GM21515 (cell line): ENCODE results near the gene TP73.

Source experiments
- ATAC-seq: cut with Tn5 transposase; IDR thresholded peaks from one replicate; pipeline ENCODE4 v1.9.1; 2021; ENCODE audit not compliant: unreplicated experiment

The TP73 gene

DNA sequence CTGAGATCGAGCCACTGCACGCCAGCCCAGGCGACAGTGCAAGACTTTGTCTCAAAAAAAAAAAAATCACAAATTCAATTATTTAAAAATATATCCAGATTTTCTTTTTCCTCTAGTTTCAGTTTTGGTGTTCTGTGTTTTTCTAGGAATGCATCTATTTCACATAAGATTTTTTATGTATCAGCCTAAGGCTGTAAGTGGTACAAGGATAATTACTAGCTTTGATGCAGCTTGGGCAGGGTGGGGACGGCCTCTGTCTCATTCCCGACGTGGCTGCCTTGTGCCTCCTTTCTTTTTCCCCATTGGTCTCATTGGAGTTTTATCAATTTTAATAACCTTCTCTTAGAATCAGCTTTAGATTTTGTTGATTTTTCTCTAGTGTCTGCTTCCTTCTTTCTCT lies 106.8 kb downstream of the TP73 start:
- ATAC-seq, result no peak

DNA sequence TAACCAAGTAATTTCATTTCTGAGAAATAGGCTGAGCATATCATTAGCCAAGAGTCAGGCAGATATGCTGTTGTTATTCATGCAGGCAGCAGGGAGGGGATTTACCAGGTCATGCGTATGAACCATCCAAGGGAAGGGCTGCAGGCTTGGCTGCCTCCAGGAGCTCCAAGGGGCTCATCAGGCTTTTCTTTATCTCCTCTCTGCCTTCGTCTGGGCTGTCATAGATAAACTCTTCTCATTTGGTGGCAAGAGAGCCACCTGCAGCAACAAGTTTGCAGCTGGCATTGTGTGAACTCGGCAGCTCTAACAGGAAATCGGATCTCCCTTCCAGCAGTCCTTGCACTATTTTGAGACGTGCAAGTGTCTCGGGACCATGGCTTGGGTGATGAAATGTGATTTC lies 107.5 kb downstream of the TP73 start:
- ATAC-seq, result no peak

GRCh38 chr1:3761296-3762010 lies 109.1 kb downstream of the TP73 start:
- no peak for ATAC-seq

GRCh38 chr1:3762151-3762872 lies 110.0 kb downstream of the TP73 start:
- ATAC-seq, result no peak

DNA sequence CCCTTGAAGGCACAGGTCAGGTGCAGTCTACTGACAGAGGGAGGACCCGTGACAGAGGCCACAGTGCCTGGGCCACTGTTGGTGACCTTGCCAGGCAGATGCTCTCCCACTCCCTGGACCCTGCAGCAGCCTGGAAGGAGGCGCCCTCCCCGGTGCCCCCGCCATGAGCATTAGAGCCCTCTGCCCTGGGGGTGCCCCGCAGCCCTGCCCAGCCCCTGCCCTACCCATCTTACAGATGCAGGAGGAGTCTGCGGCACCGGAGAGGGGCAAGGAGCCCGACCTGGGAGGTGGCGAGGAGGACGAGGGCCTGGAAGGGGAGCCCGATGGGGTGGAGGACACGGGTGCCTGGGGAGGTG lies 110.5 kb downstream of the TP73 start:
- no peak for ATAC-seq

DNA sequence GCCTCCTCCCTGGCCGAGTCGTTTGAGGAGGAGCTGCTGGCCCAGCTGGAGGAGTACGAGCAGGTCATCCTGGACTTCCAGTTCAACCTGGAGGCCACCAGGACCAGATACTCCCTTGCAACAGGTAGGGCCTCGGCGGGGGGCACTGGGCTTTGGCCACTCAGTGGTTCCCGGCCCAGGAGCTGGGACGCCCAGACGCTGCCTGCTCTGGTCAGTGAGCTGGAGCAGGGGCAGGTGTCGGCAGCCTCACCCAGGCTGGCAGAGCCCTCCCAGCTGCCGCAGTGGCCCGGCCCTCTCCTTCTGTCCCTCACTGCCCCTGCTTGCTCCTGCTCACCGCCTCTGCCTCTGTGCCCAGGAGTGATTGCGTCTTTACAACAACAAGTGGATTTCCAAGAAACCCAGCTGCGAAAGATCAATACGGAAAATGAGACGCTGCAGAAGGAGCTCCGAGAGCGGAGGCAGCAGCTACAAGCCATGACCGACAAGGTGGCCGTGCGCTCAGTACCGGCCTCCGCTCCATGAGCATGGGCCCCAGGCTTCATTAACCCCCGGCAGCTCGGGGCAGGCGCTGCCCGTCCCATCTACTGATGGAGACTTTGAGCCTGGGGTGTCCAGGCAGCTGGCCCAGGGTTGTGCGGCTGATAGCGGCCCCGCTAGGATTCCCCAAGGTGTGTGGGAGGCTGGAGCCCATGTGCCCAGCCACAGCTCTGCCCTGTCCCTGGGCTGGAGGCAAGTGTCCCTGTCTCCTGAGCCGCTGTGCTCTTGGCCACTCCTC lies 111.2 kb downstream of the TP73 start:
- ATAC-seq, result no peak

DNA sequence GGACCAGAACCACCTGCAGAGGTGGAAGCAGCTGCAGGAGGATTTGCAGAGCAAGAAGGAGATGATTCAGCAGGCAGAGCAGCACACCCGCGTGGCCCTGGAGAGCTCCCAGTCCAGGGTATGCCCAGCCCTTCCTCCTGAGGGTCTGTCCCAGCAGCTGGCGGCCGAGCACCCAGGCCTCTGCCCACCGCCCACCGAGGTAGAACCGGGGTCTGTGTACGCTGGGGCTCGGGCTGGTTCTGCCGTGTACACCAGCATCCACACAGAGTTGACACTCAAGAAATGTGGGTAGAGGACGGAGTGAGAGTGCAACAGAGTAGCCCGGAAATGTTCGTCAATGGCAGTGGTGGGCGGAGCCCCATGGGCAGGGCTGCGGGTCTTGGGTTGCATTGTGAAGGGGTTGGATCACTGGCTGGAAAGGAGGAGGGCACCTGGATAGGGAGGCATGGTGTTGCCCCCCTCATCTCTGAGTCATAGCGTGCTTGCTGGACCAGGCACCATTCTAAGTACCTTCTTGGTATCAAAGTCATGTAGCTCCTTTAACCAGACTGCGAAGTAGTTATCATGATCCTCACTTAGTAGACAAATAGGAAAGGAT lies 115.1 kb downstream of the TP73 start:
- no peak for ATAC-seq

DNA sequence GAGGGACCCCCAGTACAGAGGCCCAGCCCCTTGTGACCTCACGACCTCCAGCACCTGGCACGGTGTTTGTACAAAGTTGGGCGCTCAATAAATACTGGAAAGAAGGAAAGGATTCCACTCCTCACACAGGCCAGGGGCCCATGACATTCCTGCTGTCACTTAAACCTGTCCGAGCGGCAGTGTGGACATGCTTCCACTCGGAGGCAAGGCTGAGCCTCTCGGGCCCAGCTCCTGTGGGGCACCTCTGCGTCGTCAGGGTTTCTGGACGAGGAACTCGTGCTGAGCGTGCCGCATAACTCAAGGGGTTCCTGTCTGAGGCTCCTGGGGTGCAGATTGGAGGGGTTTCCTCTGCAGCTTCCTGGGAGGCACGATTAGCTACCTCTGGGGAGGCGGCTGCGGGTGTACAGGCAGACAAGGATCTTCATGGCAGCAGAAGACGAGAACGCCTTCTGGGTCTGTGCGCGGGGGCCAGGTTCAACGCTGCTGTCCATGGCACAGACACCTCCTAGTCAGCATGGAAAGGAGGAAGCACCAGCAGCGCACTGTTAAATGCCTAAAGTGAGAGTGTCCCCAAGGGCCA lies 116.6 kb downstream of the TP73 start:
- ATAC-seq, result no peak

GRCh38 chr1:3770047-3770765 lies 117.9 kb downstream of the TP73 start:
- no peak for ATAC-seq

- no peak for ATAC-seq
Observed at GRCh38 chr1:3771108-3772026, 119.1 kb downstream of the TP73 start.

- peak; percentile 54 for ATAC-seq
Observed at GRCh38 chr1:3772027-3772714, 119.9 kb downstream of the TP73 start.

DNA sequence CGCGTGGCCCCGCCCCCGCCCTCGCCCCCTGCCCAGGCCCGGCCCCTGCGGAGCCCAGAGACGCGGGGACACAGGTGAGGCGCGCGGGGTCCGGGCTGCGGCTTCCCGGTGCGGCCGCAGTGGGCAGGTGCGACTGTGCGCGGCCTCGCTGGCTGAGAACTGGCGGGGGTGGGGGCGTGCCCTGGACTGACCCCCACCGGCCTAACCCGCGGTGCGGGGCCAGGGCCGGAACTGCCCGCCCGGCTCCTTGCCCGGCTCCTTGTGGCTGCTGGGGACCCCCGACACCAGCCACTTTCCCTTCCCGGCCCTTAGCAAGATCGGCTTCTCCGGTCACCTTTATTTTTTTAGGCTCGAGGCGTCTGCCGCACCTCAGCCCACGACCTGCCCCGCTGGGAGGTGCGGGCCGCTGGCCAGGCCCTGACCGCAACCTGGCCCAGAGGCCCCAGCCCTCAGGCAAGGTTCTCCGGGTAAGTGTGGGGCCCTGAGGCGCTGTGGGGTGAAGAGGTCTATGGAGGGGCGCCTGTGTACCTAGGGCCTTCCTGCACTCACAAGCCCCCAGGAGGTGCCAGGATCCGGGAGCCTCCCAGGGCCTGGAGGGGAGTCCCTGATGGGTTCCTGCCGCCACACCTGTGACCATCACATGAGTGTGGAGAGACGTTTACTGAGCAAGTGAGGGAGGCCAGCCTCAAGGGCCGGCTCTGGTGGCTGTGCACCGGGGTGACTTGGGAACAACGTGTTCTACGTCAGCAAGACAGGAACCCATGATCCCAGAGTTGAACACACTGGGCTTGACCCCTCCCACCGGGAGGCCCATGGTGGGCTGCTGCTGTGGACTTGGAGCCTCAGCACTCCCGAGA lies 120.6 kb downstream of the TP73 start, which contains the start of gene SMIM1:
Gene SMIM1 (plus strand): TSS at position 35 of the 857 bp plus-strand sequence. CDS start 2,625 bp downstream, outside the sequence.
- peak; percentile 20 for ATAC-seq

- ATAC-seq, result no peak
Observed at GRCh38 chr1:3773572-3774275, 121.4 kb downstream of the TP73 start.

DNA sequence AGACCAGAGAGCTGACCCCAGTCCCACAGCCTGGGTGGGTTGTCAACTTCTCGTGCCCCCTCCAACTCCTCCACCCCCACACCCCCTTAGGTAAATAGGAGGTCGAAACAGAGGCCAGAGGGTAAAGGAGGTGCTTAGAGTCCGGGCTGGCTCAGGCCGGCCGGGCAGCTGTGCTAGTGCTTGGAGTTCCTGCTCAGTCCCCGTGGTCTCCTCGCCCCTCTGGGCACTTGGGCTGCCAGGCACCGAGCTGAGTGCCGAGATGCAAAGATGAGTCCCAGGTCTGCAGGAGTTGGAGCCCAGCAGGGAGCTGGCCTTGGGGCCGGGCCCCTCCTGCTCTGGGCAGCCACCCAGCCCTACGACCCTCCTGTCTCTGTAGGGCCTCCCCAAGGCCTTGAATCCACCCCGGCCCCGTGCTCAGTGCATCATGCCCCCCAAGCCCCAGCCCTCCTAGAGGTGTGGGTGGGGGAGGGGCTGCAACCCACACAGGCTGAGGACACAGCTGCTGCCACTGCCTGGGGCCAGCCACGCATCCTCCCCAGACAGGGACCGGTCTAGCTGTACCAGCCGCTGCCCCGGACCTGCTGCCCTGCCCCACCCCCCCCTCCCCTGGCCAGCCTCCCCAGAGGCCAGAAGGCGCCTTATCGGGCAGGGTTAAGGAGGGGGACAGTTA lies 122.1 kb downstream of the TP73 start:
- no peak for ATAC-seq

DNA sequence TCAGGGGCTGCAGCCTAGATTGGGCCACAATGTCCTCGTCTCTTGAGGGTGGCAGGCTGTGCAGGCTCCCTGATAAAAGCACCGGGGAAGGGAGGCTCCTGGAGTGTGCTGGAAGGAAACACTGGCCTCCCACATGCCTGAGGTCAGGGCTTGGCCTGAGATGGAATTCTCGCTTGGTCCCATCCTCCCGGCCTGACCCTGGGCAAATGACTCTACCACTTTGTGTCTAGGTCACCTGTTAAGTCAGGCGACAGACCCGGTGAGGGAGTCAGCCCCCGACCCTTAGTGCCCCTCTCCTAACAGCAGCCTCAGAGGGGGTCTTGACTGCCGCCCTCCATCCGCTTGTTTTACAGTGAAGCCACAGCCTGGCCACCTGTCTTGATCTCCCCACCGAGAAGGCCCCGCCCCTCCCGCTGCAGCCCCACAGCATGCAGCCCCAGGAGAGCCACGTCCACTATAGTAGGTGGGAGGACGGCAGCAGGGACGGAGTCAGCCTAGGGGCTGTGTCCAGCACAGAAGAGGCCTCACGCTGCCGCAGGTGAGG lies 122.7 kb downstream of the TP73 start:
- no peak for ATAC-seq

DNA sequence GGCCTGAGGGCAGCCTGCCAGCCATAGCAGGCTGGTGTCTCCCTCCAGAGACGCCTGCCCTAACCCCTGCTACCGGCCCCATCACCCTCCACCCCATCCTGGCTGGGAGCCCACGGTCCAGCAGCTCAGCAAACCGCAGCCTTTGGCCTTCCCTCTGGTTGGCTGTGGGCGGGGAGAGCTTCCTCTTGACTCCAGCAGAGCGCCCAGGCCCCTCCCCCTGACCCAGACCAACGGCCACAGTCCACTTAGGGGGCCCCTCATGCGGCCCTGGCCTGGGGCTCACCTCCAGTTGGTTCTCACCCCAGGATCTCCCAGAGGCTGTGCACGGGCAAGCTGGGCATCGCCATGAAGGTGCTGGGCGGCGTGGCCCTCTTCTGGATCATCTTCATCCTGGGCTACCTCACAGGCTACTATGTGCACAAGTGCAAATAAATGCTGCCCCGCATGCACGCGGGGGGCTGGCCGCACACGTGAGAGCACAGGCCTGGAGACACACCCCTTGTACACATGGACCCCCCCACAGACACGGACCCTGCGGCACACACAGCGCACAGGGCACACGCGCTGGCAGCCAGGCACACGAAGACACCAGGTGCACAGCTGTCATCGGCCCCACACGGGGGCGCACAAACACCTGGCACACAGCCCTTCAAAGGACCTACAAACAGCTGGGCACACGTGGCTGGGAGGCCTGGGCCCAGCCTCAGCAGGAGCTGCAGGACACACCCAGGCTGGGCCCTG lies 123.3 kb downstream of the TP73 start:
- no peak for ATAC-seq
